IPS DF 6.9 (cell line): ENCODE data around the gene ESF1.

Experiments used
- DNase-seq: peaks from one replicate; pipeline ENCODE4 v3.0.0-alpha.2; 2013; ENCODE audit warnings: low read depth, low spot score
- H3K27ac ChIP-seq: one replicate; pipeline ENCODE4 v1.5.1; 2013; ENCODE audit warnings: low read length, control low read depth
- H3K27me3 ChIP-seq: 2 replicates; pipeline ENCODE4 v1.6.1; 2013; ENCODE audit warnings: mild to moderate bottlenecking, low read length; ENCODE audit not compliant: control insufficient read depth, insufficient read depth
- H3K36me3 ChIP-seq: 2 replicates; pipeline ENCODE4 v1.6.1; 2013; ENCODE audit warnings: low read length; ENCODE audit not compliant: control insufficient read depth, insufficient read depth
- H3K4me1 ChIP-seq: 2 replicates; pipeline ENCODE4 v1.6.1; 2013; ENCODE audit warnings: low read length; ENCODE audit not compliant: control insufficient read depth, insufficient read depth
- H3K4me3 ChIP-seq: 2 replicates; pipeline ENCODE4 v1.5.1; 2013; ENCODE audit warnings: mild to moderate bottlenecking, low read length
- H3K9me3 ChIP-seq: 2 replicates; pipeline ENCODE4 v1.6.1; 2013; ENCODE audit warnings: low read length, inconsistent platforms; ENCODE audit not compliant: control insufficient read depth, insufficient read depth
- WGBS: extraction: QIAGEN DNeasy Blood & Tissue Kit; methylation state at CpG from one replicate; pipeline ENCODE4 v1.1.7; 2013; ENCODE audit warnings: mixed read lengths, missing lambda C conversion rate; ENCODE audit not compliant: insufficient read length, insufficient coverage; 5-methylcytosine and 5-hydroxymethylcytosine counted together

ESF1 gene

GRCh38 chr20:13791540-13792459 is 7.1 kb upstream of the ESF1 start:
- WGBS = no CpG with 5 or more reads among the region's 2 CpGs

GRCh38 chr20:13790708-13791107 is 6.0 kb upstream of the ESF1 start:
- DNase-seq = no peak
- no CpG with 5 or more reads among the region's 2 CpGs for WGBS
- Histone ChIP-seq H3K9me3 (no peaks in the 10 kb centered on the region), H3K27ac (no peak overlapping the region), H3K36me3 (peaks cover 3% of the 10 kb centered on the region; the same call in 1 of the 2 replicates), H3K27me3 (no peaks in the 10 kb centered on the region), H3K4me1 (0 out of 2 replicates have a peak, but pooled peaks cover 2% of the 10 kb centered on the region), H3K4me3 (no peak overlapping the region)

More at GRCh38 chr20:13791540-13792459, 7.1 kb upstream of the ESF1 start:
- H3K4me3 ChIP-seq = no peak overlapping the region
- no peak overlapping the region for H3K27ac ChIP-seq
- no peaks in the 10 kb centered on the region for H3K27me3 ChIP-seq
- no peak for DNase-seq
- H3K9me3 ChIP-seq = no peaks in the 10 kb centered on the region
- H3K4me1 ChIP-seq = no peaks in the 10 kb centered on the region
- peaks cover 3% of the 10 kb centered on the region; the same call in 1 of the 2 replicates for H3K36me3 ChIP-seq

- Histone ChIP-seq H3K4me1 (0 out of 2 replicates have a peak, but pooled peaks cover 4% of the 10 kb centered on the region), H3K27ac (no peak overlapping the region), H3K36me3 (peaks cover 3% of the 10 kb centered on the region; the same call in 1 of the 2 replicates), H3K4me3 (no peak overlapping the region), H3K27me3 (no peaks in the 10 kb centered on the region), H3K9me3 (no peaks in the 10 kb centered on the region)
- no CpG with 5 or more reads among the region's 1 CpG for WGBS
- peak; percentile 27 for DNase-seq
Measured at GRCh38 chr20:13788167-13788834, 3.6 kb upstream of the ESF1 start.

GRCh38 chr20:13786143-13786828 is 1.6 kb upstream of the ESF1 start:
- Histone ChIP-seq H3K27me3 (no peaks in the 10 kb centered on the region), H3K36me3 (peaks cover 3% of the 10 kb centered on the region; the same call in 1 of the 2 replicates), H3K9me3 (no peaks in the 10 kb centered on the region), H3K4me3 (peak overlapping the region; percentile 14; the same call in 1 of the 2 replicates), H3K4me1 (0 out of 2 replicates have a peak, but pooled peaks cover 4% of the 10 kb centered on the region), H3K27ac (no peak overlapping the region)
- no peak for DNase-seq
- WGBS = no CpG with 5 or more reads among the region's 8 CpGs

- Histone ChIP-seq H3K27me3 (no peaks in the 10 kb centered on the region), H3K9me3 (no peaks in the 10 kb centered on the region), H3K27ac (no peak overlapping the region), H3K36me3 (no peaks in the 10 kb centered on the region; the same call in 1 of the 2 replicates), H3K4me3 (peak overlapping the region; percentile 88; the same call in 1 of the 2 replicates), H3K4me1 (0 out of 2 replicates have a peak, but pooled peaks cover 4% of the 10 kb centered on the region)
- no CpG with 5 or more reads among the region's 26 CpGs for WGBS
- DNase-seq = no peak
Measured at GRCh38 chr20:13784271-13784892, 337 bp downstream of the ESF1 start.

GRCh38 chr20:13783528-13783927 is 1.2 kb downstream of the ESF1 start:
- H3K27me3 ChIP-seq = no peaks in the 10 kb centered on the region
- H3K9me3 ChIP-seq = no peaks in the 10 kb centered on the region
- no peak for DNase-seq
- 0 out of 2 replicates have a peak, but pooled peaks cover 4% of the 10 kb centered on the region for H3K4me1 ChIP-seq
- no CpG with 5 or more reads among the region's 13 CpGs for WGBS
- no peaks in the 10 kb centered on the region; the same call in 1 of the 2 replicates for H3K36me3 ChIP-seq
- no peak overlapping the region for H3K27ac ChIP-seq
- no peak overlapping the region for H3K4me3 ChIP-seq

GRCh38 chr20:13778827-13779226 is 5.9 kb downstream of the ESF1 start:
- Histone ChIP-seq H3K4me3 (no peak overlapping the region), H3K9me3 (no peaks in the 10 kb centered on the region), H3K27ac (no peak overlapping the region), H3K4me1 (0 out of 2 replicates have a peak, but pooled peaks cover 3% of the 10 kb centered on the region), H3K36me3 (peaks cover 8% of the 10 kb centered on the region; the same call in 1 of the 2 replicates), H3K27me3 (no peaks in the 10 kb centered on the region)
- DNase-seq = no peak
- no CpG with 5 or more reads among the region's 3 CpGs for WGBS

- Histone ChIP-seq H3K36me3 (peaks cover 8% of the 10 kb centered on the region; the same call in 1 of the 2 replicates), H3K9me3 (no peaks in the 10 kb centered on the region), H3K27ac (no peak overlapping the region), H3K4me3 (no peak overlapping the region), H3K4me1 (no peaks in the 10 kb centered on the region), H3K27me3 (no peaks in the 10 kb centered on the region)
- DNase-seq = no peak
- no CpG with 5 or more reads among the region's 4 CpGs for WGBS
Measured at GRCh38 chr20:13777171-13777601, 7.5 kb downstream of the ESF1 start.

- Histone ChIP-seq H3K36me3 (peaks cover 8% of the 10 kb centered on the region; the same call in 1 of the 2 replicates), H3K27me3 (no peaks in the 10 kb centered on the region), H3K4me1 (no peaks in the 10 kb centered on the region), H3K4me3 (no peak overlapping the region), H3K27ac (no peak overlapping the region), H3K9me3 (no peaks in the 10 kb centered on the region)
- no peak for DNase-seq
- WGBS = 100% methylated on average over 2 of the region's 4 CpGs
Measured at GRCh38 chr20:13775867-13776266, 8.9 kb downstream of the ESF1 start.
